Fibroblast of lung (primary cell): ENCODE data around the gene IL1A. TPM values are rescaled to one million over a fixed set of nuclear protein-coding genes. Genes with fewer than 3 reads are reported as not detected.

Experiments
- DNase-seq, 2 donors: peaks; one replicate each; pipeline versions ENCODE4 v3.0.0 to v3.0.0-alpha.2; 2010; ENCODE audit warnings: low read depth in 2 of 2
- H2AFZ ChIP-seq: 2 replicates; pipeline ENCODE4 v1.5.1; 2012; ENCODE audit warnings: low read length, control low read depth, inconsistent platforms
- H3K27ac ChIP-seq: 2 replicates; pipeline ENCODE4 v1.5.1; 2011; ENCODE audit warnings: low read length, control low read depth; ENCODE audit not compliant: insufficient read depth
- H3K27me3 ChIP-seq: 2 replicates; pipeline ENCODE4 v1.5.1; 2011; ENCODE audit warnings: mild to moderate bottlenecking, low read length; ENCODE audit not compliant: control insufficient read depth, insufficient read depth
- H3K36me3 ChIP-seq: 2 replicates; pipeline ENCODE4 v1.5.1; 2011; ENCODE audit warnings: low read length; ENCODE audit not compliant: control insufficient read depth, insufficient read depth
- H3K4me1 ChIP-seq: 2 replicates; pipeline ENCODE4 v1.5.1; 2011; ENCODE audit warnings: low read length; ENCODE audit not compliant: control insufficient read depth, insufficient read depth; ENCODE audit errors: extremely low read depth
- H3K4me2 ChIP-seq: 2 replicates; pipeline ENCODE4 v1.5.1; 2011; ENCODE audit warnings: low read length, control low read depth; ENCODE audit not compliant: insufficient read depth; ENCODE audit errors: extremely low read depth
- H3K4me3 ChIP-seq, 4 experiments: fragments of 200-600 bp in 1 of 4; sonication (generic) in 1 of 4; replicated peaks in 1 of 4; 2 replicates each; pipeline ENCODE4 v1.5.1; 2011 to 2016; ENCODE audit warnings: low read length in 4 of 4, low read depth in 3 of 4, mild to moderate bottlenecking in 3 of 4, control low read depth in 2 of 4, inconsistent platforms in 1 of 4, mixed read lengths in 1 of 4; ENCODE audit not compliant: insufficient read depth in 1 of 4; ENCODE audit errors: control extremely low read depth in 1 of 4
- H3K79me2 ChIP-seq: 2 replicates; pipeline ENCODE4 v1.5.1; 2012; ENCODE audit warnings: mild to moderate bottlenecking, low read length, inconsistent platforms; ENCODE audit not compliant: control insufficient read depth, insufficient read depth
- H3K9ac ChIP-seq: 2 replicates; pipeline ENCODE4 v1.5.1; 2011; ENCODE audit warnings: mild to moderate bottlenecking, low read length, control low read depth; ENCODE audit not compliant: insufficient read depth
- H3K9me3 ChIP-seq: 2 replicates; pipeline ENCODE4 v1.5.1; 2012; ENCODE audit warnings: low read depth, low read length; ENCODE audit not compliant: control insufficient read depth, insufficient read depth
- H4K20me1 ChIP-seq: 2 replicates; pipeline ENCODE4 v1.5.1; 2011; ENCODE audit warnings: low read length; ENCODE audit not compliant: control insufficient read depth, insufficient read depth; ENCODE audit errors: extremely low read depth
- EZH2 ChIP-seq: IDR thresholded peaks from 2 replicates; pipeline ENCODE4 v1.5.1; 2012; ENCODE audit warnings: low read length, control low read depth, mild to moderate bottlenecking; ENCODE audit errors: missing control alignments
- polyA plus RNA-seq, 2 donors: library from polyadenylated mRNA; depleted of rRNA in 1 of 2; stranded (reverse) in 1 of 2; unstranded in 1 of 2; fragments of >200 nt; gene quantifications; 2 replicates each; pipeline ENCODE4 v1.2.1, GENCODE V29; 2011 to 2012; ENCODE audit warnings: missing spikeins in 1 of 2
- total RNA-seq: library from RNA; depleted of rRNA; stranded (reverse); fragments of >200 nt; gene quantifications from 2 replicates; pipeline ENCODE4 v1.2.1, GENCODE V29; 2014
- TF ChIP-seq, protein P1 (sequence below), 2 donors: IDR thresholded peaks in 1 of 2; conservative IDR thresholded peaks in 1 of 2; 1 replicate in 1 of 2; 2 replicates in 1 of 2; pipeline ENCODE4 v1.5.1; 2011 to 2012; ENCODE audit warnings: low read length in 2 of 2, control low read depth in 1 of 2, inconsistent platforms in 1 of 2, low read depth in 1 of 2, mild to moderate bottlenecking in 1 of 2

IL1A gene
- total and polyA plus RNA-seq, 2 donors (not counting 1 experiment from before 2014, with no cell fraction given) = 0.07 to 0.17 TPM

DNA sequence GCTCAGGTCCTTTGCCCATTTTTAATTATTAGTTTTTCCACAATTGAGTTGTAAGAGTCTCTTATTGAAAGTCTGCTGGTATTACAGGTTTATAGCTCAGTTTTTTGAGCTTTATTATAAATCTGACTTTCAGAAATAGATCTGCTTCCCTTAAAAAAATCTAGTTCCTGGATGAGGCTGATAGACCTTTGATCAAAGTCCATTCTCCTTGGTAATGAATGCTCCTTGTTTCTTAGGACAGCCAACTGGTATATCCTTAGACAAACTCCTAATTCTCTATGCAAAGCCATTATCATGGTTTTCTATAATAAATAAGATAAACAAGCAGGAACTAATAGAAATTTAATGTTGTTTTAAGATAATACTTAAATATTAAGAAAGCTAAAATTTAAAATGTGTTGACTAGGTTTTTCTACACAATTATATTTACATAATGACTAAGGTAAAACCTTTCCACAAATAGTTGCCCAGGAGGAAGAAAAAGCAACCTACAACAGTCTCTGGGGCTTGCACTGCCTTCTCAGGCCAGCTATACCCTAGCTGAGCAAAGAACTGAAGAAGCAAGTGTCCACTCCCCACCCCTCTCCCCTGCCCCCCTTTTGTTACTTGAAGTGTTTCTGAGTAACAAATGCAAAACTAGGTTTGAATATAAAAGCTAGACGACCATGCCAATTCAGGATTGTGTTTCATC, 46.6 kb downstream of the IL1A start:
- no peak overlapping the region for H2AFZ ChIP-seq
- H3K9ac ChIP-seq = no peak overlapping the region
- no peak overlapping the region for H3K27ac ChIP-seq
- H4K20me1 ChIP-seq = no peaks in the 10 kb centered on the region
- peaks cover 8% of the 10 kb centered on the region for H3K36me3 ChIP-seq
- no peak for DNase-seq
- no peaks in the 10 kb centered on the region for H3K27me3 ChIP-seq
- no peaks in the 10 kb centered on the region for H3K9me3 ChIP-seq
- no peaks in the 10 kb centered on the region for H3K79me2 ChIP-seq
- H3K4me1 ChIP-seq = no peaks in the 10 kb centered on the region
- H3K4me3 ChIP-seq = no peak overlapping the region
- TF ChIP-seq EZH2 = no peak
- TF ChIP-seq, protein P1, sequence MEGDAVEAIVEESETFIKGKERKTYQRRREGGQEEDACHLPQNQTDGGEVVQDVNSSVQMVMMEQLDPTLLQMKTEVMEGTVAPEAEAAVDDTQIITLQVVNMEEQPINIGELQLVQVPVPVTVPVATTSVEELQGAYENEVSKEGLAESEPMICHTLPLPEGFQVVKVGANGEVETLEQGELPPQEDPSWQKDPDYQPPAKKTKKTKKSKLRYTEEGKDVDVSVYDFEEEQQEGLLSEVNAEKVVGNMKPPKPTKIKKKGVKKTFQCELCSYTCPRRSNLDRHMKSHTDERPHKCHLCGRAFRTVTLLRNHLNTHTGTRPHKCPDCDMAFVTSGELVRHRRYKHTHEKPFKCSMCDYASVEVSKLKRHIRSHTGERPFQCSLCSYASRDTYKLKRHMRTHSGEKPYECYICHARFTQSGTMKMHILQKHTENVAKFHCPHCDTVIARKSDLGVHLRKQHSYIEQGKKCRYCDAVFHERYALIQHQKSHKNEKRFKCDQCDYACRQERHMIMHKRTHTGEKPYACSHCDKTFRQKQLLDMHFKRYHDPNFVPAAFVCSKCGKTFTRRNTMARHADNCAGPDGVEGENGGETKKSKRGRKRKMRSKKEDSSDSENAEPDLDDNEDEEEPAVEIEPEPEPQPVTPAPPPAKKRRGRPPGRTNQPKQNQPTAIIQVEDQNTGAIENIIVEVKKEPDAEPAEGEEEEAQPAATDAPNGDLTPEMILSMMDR (conservative IDR thresholded peaks at IDR 0.05 in 1 of 2, IDR thresholded peaks at IDR 0.05 in 1 of 2; ENCODE audit: low read depth in 1 of 2, low read length in 2 of 2) = no peak
- no peak overlapping the region for H3K4me2 ChIP-seq

DNA sequence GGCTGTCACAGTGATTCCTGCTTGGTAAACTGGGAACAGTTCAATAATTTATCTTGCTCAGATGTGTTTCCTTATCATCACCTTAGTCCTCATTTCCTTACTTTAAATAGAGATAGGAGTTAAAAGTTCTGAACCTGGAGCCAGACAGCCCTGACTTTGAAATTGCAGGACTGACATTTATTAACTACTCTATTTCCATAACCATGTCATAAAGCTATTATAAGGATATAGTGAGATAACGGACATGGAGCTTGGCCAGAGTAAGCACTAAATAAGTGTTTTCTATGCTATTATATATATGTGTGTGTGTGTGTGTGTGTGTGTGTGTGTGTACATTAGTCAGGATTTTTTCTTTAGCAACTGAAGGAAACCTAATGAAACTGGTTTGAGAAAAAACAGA, 50.4 kb downstream of the IL1A start:
- TF ChIP-seq, protein P1 (conservative IDR thresholded peaks at IDR 0.05 in 1 of 2, IDR thresholded peaks at IDR 0.05 in 1 of 2; ENCODE audit: low read depth in 1 of 2, low read length in 2 of 2) = no peak
- no peak for TF ChIP-seq EZH2
- Histone ChIP-seq H4K20me1 (no peaks in the 10 kb centered on the region), H3K27ac (no peak overlapping the region), H3K4me2 (no peak overlapping the region), H3K9ac (no peak overlapping the region), H3K27me3 (no peaks in the 10 kb centered on the region), H3K4me3 (no peak overlapping the region), H2AFZ (no peak overlapping the region), H3K4me1 (no peaks in the 10 kb centered on the region), H3K36me3 (no peaks in the 10 kb centered on the region), H3K79me2 (no peaks in the 10 kb centered on the region), H3K9me3 (no peaks in the 10 kb centered on the region)
- DNase-seq = no peak

DNA sequence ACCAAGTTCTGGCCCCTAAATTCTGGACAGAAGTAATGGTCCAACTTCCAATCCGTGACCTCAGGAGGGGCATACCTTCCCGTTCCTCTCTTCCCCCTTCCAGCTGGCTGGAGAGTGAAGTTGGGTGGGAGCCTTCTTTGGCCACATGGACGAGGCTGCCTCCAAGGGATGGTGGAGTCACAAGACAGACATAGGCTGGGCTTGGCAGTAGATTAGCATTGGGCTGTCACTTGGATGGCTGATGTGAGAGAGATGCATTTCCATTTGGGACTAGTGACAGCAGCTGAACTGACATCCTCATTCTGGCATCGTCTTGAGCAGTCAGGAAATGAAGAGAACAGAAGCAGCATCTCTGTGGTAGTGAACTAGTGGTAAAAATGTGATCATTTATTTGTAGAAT, 50.8 kb downstream of the IL1A start:
- Histone ChIP-seq H3K4me1 (no peaks in the 10 kb centered on the region), H3K36me3 (no peaks in the 10 kb centered on the region), H3K4me3 (no peak overlapping the region), H3K27ac (no peak overlapping the region), H2AFZ (peak overlapping the region; percentile 33), H4K20me1 (no peaks in the 10 kb centered on the region), H3K27me3 (no peaks in the 10 kb centered on the region), H3K9me3 (no peaks in the 10 kb centered on the region), H3K9ac (no peak overlapping the region), H3K4me2 (no peak overlapping the region), H3K79me2 (no peaks in the 10 kb centered on the region)
- no peak for DNase-seq
- TF ChIP-seq EZH2 = no peak
- TF ChIP-seq, protein P1 (conservative IDR thresholded peaks at IDR 0.05 in 1 of 2, IDR thresholded peaks at IDR 0.05 in 1 of 2; ENCODE audit: low read depth in 1 of 2, low read length in 2 of 2) = no peak
